AG04450 (cell line): Measurements from ENCODE around the gene MACROD2. TPM values are rescaled to one million over a fixed set of nuclear protein-coding genes. Genes with fewer than 3 reads are reported as not detected.

Experiments used
- CTCF ChIA-PET: fragments of 300-600, 350-600 bp; formaldehyde crosslinking; extraction: SDS; loops from one replicate; lab custom pipeline; 2022; ENCODE audit warnings: antibody characterized with exemption, inconsistent platforms; lab: Charles Lee
- POLR2A ChIA-PET: fragments of 350-600 bp; formaldehyde crosslinking; extraction: SDS; loops from one replicate; lab custom pipeline; 2021; ENCODE audit warnings: antibody characterized with exemption, inconsistent platforms; lab: Yijun Ruan, JAX
- DNase-seq: peaks from one replicate; pipeline ENCODE4 v3.0.0-alpha.2; 2011; ENCODE audit warnings: low read depth, low spot score
- H3K27ac ChIP-seq: one replicate; pipeline ENCODE4 v1.5.1; 2012; ENCODE audit warnings: low read depth, low read length, control low read depth
- H3K27me3 ChIP-seq: one replicate; pipeline ENCODE4 v1.6.0; 2012; ENCODE audit warnings: low read length; ENCODE audit not compliant: control insufficient read depth, insufficient read depth
- H3K4me3 ChIP-seq: 2 replicates; pipeline ENCODE4 v1.5.1; 2011; ENCODE audit warnings: mild to moderate bottlenecking, low read depth, low read length, control low read depth
- H3K9me3 ChIP-seq: 2 replicates; pipeline ENCODE4 v1.5.1; 2012; ENCODE audit warnings: low read length; ENCODE audit not compliant: control insufficient read depth, insufficient read depth
- polyA plus RNA-seq: library from polyadenylated mRNA; depleted of rRNA; stranded (reverse); fragments of >200 nt; gene quantifications from 2 replicates; pipeline ENCODE4 v1.2.3, GENCODE V29; 2011
- TF ChIP-seq, protein P1 (sequence below): IDR thresholded peaks from 2 replicates; pipeline ENCODE4 v1.5.1; 2011; ENCODE audit warnings: low read depth, low read length, control low read depth, inconsistent platforms

MACROD2 gene
- polyA plus RNA-seq, 1 experiment: 0.02 TPM

GRCh38 chr20:15098351-15098750 is 1103.0 kb downstream of the MACROD2 start:
- TF ChIP-seq, protein P1, sequence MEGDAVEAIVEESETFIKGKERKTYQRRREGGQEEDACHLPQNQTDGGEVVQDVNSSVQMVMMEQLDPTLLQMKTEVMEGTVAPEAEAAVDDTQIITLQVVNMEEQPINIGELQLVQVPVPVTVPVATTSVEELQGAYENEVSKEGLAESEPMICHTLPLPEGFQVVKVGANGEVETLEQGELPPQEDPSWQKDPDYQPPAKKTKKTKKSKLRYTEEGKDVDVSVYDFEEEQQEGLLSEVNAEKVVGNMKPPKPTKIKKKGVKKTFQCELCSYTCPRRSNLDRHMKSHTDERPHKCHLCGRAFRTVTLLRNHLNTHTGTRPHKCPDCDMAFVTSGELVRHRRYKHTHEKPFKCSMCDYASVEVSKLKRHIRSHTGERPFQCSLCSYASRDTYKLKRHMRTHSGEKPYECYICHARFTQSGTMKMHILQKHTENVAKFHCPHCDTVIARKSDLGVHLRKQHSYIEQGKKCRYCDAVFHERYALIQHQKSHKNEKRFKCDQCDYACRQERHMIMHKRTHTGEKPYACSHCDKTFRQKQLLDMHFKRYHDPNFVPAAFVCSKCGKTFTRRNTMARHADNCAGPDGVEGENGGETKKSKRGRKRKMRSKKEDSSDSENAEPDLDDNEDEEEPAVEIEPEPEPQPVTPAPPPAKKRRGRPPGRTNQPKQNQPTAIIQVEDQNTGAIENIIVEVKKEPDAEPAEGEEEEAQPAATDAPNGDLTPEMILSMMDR: no peak
- Histone ChIP-seq H3K27ac (no peak overlapping the region), H3K9me3 (no peaks in the 10 kb centered on the region), H3K4me3 (no peak overlapping the region), H3K27me3 (no peaks in the 10 kb centered on the region)
- POLR2A ChIA-PET: no interaction called here
- CTCF ChIA-PET: no interaction called here
- DNase-seq: no peak

GRCh38 chr20:15099130-15099529 is 1103.8 kb downstream of the MACROD2 start:
- ChIA-PET POLR2A (no interaction called here), CTCF (no interaction called here)
- TF ChIP-seq, protein P1: no peak

GRCh38 chr20:15100506-15101160 is 1105.3 kb downstream of the MACROD2 start:
- Histone ChIP-seq H3K4me3 (no peak overlapping the region), H3K27ac (no peak overlapping the region), H3K27me3 (no peaks in the 10 kb centered on the region), H3K9me3 (no peaks in the 10 kb centered on the region)
- ChIA-PET CTCF (no interaction called here), POLR2A (no interaction called here)
- DNase-seq: no peak
- TF ChIP-seq, protein P1: no peak

More at GRCh38 chr20:15099130-15099529, 1103.8 kb downstream of the MACROD2 start:
- DNase-seq: no peak
- no peaks in the 10 kb centered on the region for H3K9me3 ChIP-seq
- H3K27me3 ChIP-seq: no peaks in the 10 kb centered on the region
- H3K27ac ChIP-seq: no peak overlapping the region
- no peak overlapping the region for H3K4me3 ChIP-seq

GRCh38 chr20:15107931-15108330 is 1112.6 kb downstream of the MACROD2 start:
- POLR2A ChIA-PET: no interaction called here
- CTCF ChIA-PET: interaction anchor here (0.6 to 0.7 kb wide), 2 partner anchors 110 to 1067 kb away, joined by 3 to 4 read pairs; no protein-coding TSS in a partner anchor
- DNase-seq: no peak
- Histone ChIP-seq H3K27me3 (no peaks in the 10 kb centered on the region), H3K9me3 (no peaks in the 10 kb centered on the region), H3K4me3 (no peak overlapping the region), H3K27ac (no peak overlapping the region)
- TF ChIP-seq, protein P1: no peak

DNA sequence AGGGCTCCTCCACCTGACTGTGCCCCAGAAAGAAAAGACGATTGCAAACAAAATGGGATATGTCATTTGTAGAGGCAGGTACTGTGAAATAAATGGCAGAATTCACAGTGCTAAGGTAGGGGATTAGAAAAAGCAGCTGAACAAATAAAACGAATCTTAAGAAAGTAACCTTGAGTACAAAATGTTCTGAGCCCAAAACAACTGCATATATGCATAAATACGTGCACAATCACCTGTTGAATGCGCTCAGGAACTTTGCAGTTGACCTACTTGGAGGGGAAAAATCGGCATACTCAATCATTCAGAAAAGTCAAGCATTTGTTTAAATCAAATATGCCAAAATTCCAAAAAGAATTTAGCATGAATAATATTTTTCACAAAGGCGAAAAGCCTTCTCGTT is 1114.2 kb downstream of the MACROD2 start:
- CTCF ChIA-PET: no interaction called here
- H3K27ac ChIP-seq: no peak overlapping the region
- H3K27me3 ChIP-seq: no peaks in the 10 kb centered on the region
- TF ChIP-seq, protein P1: no peak
- POLR2A ChIA-PET: no interaction called here
- H3K4me3 ChIP-seq: no peak overlapping the region
- H3K9me3 ChIP-seq: no peaks in the 10 kb centered on the region
- no peak for DNase-seq
